Neural progenitor cell (in vitro differentiated cells): ENCODE data around the gene OMA1. TPM values are rescaled to one million over a fixed set of nuclear protein-coding genes. Genes with fewer than 3 reads are reported as not detected.

ENCODE experiments used
- DNase-seq: peaks from one replicate; pipeline ENCODE4 v3.0.0-alpha.2; 2016; ENCODE audit warnings: low spot score
- H2AFZ ChIP-seq: fragments of 200-600 bp; sonication (generic); replicated peaks from 2 replicates; pipeline ENCODE4 v1.6.1; 2016; ENCODE audit warnings: antibody characterized with exemption
- H3F3A ChIP-seq: fragments of 200-600 bp; sonication (generic); 2 replicates; pipeline ENCODE4 v1.6.1; 2016; ENCODE audit warnings: antibody characterized with exemption, low read depth
- H3K27ac ChIP-seq: fragments of 200-600 bp; sonication (generic); 2 replicates; pipeline ENCODE4 v1.5.1; 2016; ENCODE audit warnings: mild to moderate bottlenecking
- H3K27me3 ChIP-seq: fragments of 200-600 bp; sonication (generic); 2 replicates; pipeline ENCODE4 v1.6.1; 2016; ENCODE audit warnings: mild to moderate bottlenecking, moderate library complexity
- H3K36me3 ChIP-seq: fragments of 200-600 bp; sonication (generic); 2 replicates; pipeline ENCODE4 v1.5.1; 2016
- H3K4me1 ChIP-seq: fragments of 200-600 bp; sonication (generic); 2 replicates; pipeline ENCODE4 v1.6.1; 2016; ENCODE audit warnings: mixed run types
- H3K4me2 ChIP-seq: fragments of 200-600 bp; sonication (generic); 2 replicates; pipeline ENCODE4 v1.6.1; 2016
- H3K4me3 ChIP-seq: fragments of 200-600 bp; sonication (generic); 2 replicates; pipeline ENCODE4 v1.5.1; 2016
- H3K79me2 ChIP-seq: fragments of 200-600 bp; sonication (generic); 2 replicates; pipeline ENCODE4 v1.6.1; 2016; ENCODE audit warnings: low read depth
- H3K9ac ChIP-seq: fragments of 200-600 bp; sonication (generic); 2 replicates; pipeline ENCODE4 v1.6.1; 2016
- H3K9me3 ChIP-seq: fragments of 200-600 bp; sonication (generic); 2 replicates; pipeline ENCODE4 v1.5.1; 2016; ENCODE audit warnings: low read depth
- H4K20me1 ChIP-seq: fragments of 200-600 bp; sonication (generic); 2 replicates; pipeline ENCODE4 v1.6.1; 2016; ENCODE audit warnings: low read depth
- H3K27ac Mint-ChIP-seq: 3 replicates; pipeline ENCODE4 v1.8.0; 2021; ENCODE audit warnings: mixed read lengths
- H3K27me3 Mint-ChIP-seq: 2 replicates; pipeline ENCODE4 v1.8.0; 2022; ENCODE audit warnings: low read depth, mild to moderate bottlenecking, inconsistent platforms, moderate library complexity, mixed read lengths; ENCODE audit not compliant: insufficient read depth
- H3K36me3 Mint-ChIP-seq: 3 replicates; pipeline ENCODE4 v1.8.0; 2021; ENCODE audit warnings: mixed read lengths
- H3K4me1 Mint-ChIP-seq: 3 replicates; pipeline ENCODE4 v1.8.0; 2021; ENCODE audit warnings: mixed read lengths
- H3K4me3 Mint-ChIP-seq: 3 replicates; pipeline ENCODE4 v1.8.0; 2021; ENCODE audit warnings: mild to moderate bottlenecking, moderate library complexity, mixed read lengths
- H3K9me3 Mint-ChIP-seq: 3 replicates; pipeline ENCODE4 v1.8.0; 2020; ENCODE audit warnings: mixed read lengths
- CTCF ChIP-seq: fragments of 200-600 bp; sonication (generic); IDR thresholded peaks from 2 replicates; pipeline ENCODE4 v1.5.1; 2017; ENCODE audit warnings: antibody characterized with exemption, mild to moderate bottlenecking
- EZH2 ChIP-seq: fragments of 200-600 bp; sonication (generic); IDR thresholded peaks from 2 replicates; pipeline ENCODE4 v1.6.1; 2017; ENCODE audit warnings: antibody characterized with exemption, mild to moderate bottlenecking, moderate library complexity
- EZH2phosphoT487 ChIP-seq: fragments of 200-600 bp; sonication (generic); IDR thresholded peaks from 2 replicates; pipeline ENCODE4 v1.6.1; 2017; ENCODE audit warnings: antibody characterized with exemption
- total RNA-seq: library from RNA; depleted of rRNA; stranded (reverse); fragments of >200 nt; gene quantifications from 2 replicates; pipeline ENCODE4 v1.2.3, GENCODE V29; 2015; ENCODE audit warnings: low replicate concordance

OMA1 gene
- total RNA-seq, 1 donor from 2014 or later = 19.8 TPM

- H3K36me3 Mint-ChIP-seq = no peaks in the 10 kb centered on the region
- H3K36me3 ChIP-seq = no peaks in the 10 kb centered on the region
- no peak overlapping the region for H3K27ac ChIP-seq
- H3K27me3 ChIP-seq = no peaks in the 10 kb centered on the region
- H3K9ac ChIP-seq = no peak overlapping the region
- no peak for DNase-seq
- no peaks in the 10 kb centered on the region for H4K20me1 ChIP-seq
- H3K27me3 Mint-ChIP-seq = peaks cover 9% of the 10 kb centered on the region
- peaks cover 42% of the 10 kb centered on the region for H3K4me1 ChIP-seq
- no peak overlapping the region for H3K27ac Mint-ChIP-seq
- no peak overlapping the region for H2AFZ ChIP-seq
- no peaks in the 10 kb centered on the region for H3F3A ChIP-seq
- H3K9me3 Mint-ChIP-seq = no peaks in the 10 kb centered on the region
- H3K4me2 ChIP-seq = no peak overlapping the region
- no peaks in the 10 kb centered on the region for H3K9me3 ChIP-seq
- H3K79me2 ChIP-seq = no peaks in the 10 kb centered on the region
- no peak overlapping the region for H3K4me3 Mint-ChIP-seq
- no peak for TF ChIP-seq CTCF
- no peak for TF ChIP-seq EZH2
- TF ChIP-seq EZH2phosphoT487 = no peak
- H3K4me3 ChIP-seq = no peak overlapping the region
- peaks cover 38% of the 10 kb centered on the region for H3K4me1 Mint-ChIP-seq
These were observed 94.8 kb downstream of the OMA1 start for GRCh38 chr1:58451560-58452191.

GRCh38 chr1:58447886-58448285, 98.6 kb downstream of the OMA1 start:
- no peaks in the 10 kb centered on the region for H3K36me3 Mint-ChIP-seq
- H4K20me1 ChIP-seq = no peaks in the 10 kb centered on the region

GRCh38 chr1:58447042-58447441, 99.5 kb downstream of the OMA1 start:
- Histone ChIP-seq H3K9ac (no peak overlapping the region), H3F3A (no peaks in the 10 kb centered on the region), H2AFZ (no peak overlapping the region), H3K9me3 (no peaks in the 10 kb centered on the region), H3K79me2 (no peaks in the 10 kb centered on the region), H4K20me1 (no peaks in the 10 kb centered on the region), H3K27me3 (no peaks in the 10 kb centered on the region), H3K4me3 (no peak overlapping the region), H3K27ac (no peak overlapping the region), H3K4me2 (no peak overlapping the region), H3K4me1 (peaks cover 26% of the 10 kb centered on the region), H3K36me3 (no peaks in the 10 kb centered on the region)
- peaks cover 33% of the 10 kb centered on the region for H3K4me1 Mint-ChIP-seq
- peaks cover 3% of the 10 kb centered on the region for H3K27me3 Mint-ChIP-seq
- no peak overlapping the region for H3K4me3 Mint-ChIP-seq
- peak; percentile 33 for DNase-seq
- TF ChIP-seq EZH2phosphoT487 (no peak), CTCF (no peak), EZH2 (no peak)
- H3K27ac Mint-ChIP-seq = no peak overlapping the region
- no peaks in the 10 kb centered on the region for H3K9me3 Mint-ChIP-seq
- H3K36me3 Mint-ChIP-seq = no peaks in the 10 kb centered on the region

More at GRCh38 chr1:58447886-58448285, 98.6 kb downstream of the OMA1 start:
- Histone ChIP-seq H3K27ac (no peak overlapping the region), H3K27me3 (no peaks in the 10 kb centered on the region), H3K36me3 (no peaks in the 10 kb centered on the region), H3F3A (no peaks in the 10 kb centered on the region), H3K9me3 (no peaks in the 10 kb centered on the region), H3K79me2 (no peaks in the 10 kb centered on the region), H3K4me3 (no peak overlapping the region), H3K9ac (no peak overlapping the region), H3K4me2 (no peak overlapping the region), H2AFZ (no peak overlapping the region), H3K4me1 (peaks cover 26% of the 10 kb centered on the region)
- no peak for DNase-seq
- no peak overlapping the region for H3K27ac Mint-ChIP-seq
- H3K4me3 Mint-ChIP-seq = no peak overlapping the region
- no peaks in the 10 kb centered on the region for H3K9me3 Mint-ChIP-seq
- TF ChIP-seq CTCF (no peak), EZH2phosphoT487 (no peak), EZH2 (no peak)
- peaks cover 3% of the 10 kb centered on the region for H3K27me3 Mint-ChIP-seq
- H3K4me1 Mint-ChIP-seq = peaks cover 28% of the 10 kb centered on the region
